ENCODE measurements around the gene USP9X.

USP9X gene

DNA sequence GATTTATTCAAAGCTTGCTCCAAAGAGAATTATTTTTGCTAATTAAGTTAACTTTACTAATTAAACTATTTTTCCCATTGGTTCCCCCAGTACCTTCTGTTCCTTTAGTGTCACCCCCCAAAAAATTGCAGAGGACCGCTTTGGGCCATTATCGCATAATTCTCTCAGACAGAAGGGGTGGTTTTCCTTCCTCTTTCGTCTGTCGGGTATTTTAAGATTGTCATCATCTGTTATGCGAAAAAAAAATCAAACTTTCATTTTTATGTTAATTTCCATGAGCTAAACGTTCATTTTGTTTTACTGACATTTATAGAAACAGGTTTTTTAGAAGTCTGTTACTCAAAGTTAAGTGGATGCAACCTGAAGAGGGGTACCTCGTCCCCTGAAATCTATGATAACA, 172.6 kb downstream of the USP9X start:
- no peak overlapping the region for H2AFZ ChIP-seq (ENCODE audit: low read depth)
- H3K27ac ChIP-seq = no peak overlapping the region
- H3K4me1 ChIP-seq (ENCODE audit: low read depth, poor library complexity, severe bottlenecking) = peaks cover 10% of the 10 kb centered on the region
- no peak overlapping the region for H3K4me2 ChIP-seq
- no peak overlapping the region for H3K4me3 ChIP-seq (IDR thresholded peaks at IDR 0.05; ENCODE audit: insufficient read depth, low read depth, low read length)
- no peak overlapping the region for H3K9ac ChIP-seq
- no peaks in the 10 kb centered on the region for H3K27me3 ChIP-seq (ENCODE audit: insufficient read depth, low read depth)
- no peaks in the 10 kb centered on the region for H3K36me3 ChIP-seq (ENCODE audit: insufficient read depth)
- no peaks in the 10 kb centered on the region for H3K79me2 ChIP-seq (ENCODE audit: insufficient read depth, low read depth)
- no peaks in the 10 kb centered on the region for H4K20me1 ChIP-seq (ENCODE audit: insufficient read depth)
- TF ChIP-seq, protein P1, sequence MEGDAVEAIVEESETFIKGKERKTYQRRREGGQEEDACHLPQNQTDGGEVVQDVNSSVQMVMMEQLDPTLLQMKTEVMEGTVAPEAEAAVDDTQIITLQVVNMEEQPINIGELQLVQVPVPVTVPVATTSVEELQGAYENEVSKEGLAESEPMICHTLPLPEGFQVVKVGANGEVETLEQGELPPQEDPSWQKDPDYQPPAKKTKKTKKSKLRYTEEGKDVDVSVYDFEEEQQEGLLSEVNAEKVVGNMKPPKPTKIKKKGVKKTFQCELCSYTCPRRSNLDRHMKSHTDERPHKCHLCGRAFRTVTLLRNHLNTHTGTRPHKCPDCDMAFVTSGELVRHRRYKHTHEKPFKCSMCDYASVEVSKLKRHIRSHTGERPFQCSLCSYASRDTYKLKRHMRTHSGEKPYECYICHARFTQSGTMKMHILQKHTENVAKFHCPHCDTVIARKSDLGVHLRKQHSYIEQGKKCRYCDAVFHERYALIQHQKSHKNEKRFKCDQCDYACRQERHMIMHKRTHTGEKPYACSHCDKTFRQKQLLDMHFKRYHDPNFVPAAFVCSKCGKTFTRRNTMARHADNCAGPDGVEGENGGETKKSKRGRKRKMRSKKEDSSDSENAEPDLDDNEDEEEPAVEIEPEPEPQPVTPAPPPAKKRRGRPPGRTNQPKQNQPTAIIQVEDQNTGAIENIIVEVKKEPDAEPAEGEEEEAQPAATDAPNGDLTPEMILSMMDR (conservative IDR thresholded peaks at IDR 0.05; ENCODE audit: low read depth, low read length) = no peak

DNA sequence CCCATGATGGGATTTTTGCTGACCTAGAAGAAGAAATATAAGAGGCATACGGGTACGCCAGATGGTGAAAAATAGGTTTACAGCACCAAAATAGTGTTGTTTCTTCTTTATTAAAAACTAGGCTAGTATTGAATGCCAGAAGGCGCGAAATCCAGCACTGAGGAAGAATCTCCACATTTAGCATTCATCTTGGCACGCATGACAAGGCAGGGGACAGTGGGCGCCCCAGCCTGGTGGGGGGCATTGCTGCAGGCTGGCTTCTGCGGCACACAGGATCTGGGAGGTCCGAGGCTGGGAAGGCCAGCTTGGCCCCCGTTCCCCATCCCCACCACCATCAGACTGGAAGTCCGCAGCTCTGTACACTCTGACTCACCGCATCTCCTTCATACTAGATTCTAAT, 173.0 kb downstream of the USP9X start:
- H3K27me3 ChIP-seq (ENCODE audit: insufficient read depth, low read depth) = no peaks in the 10 kb centered on the region
- H4K20me1 ChIP-seq (ENCODE audit: insufficient read depth) = no peaks in the 10 kb centered on the region
- H3K36me3 ChIP-seq (ENCODE audit: insufficient read depth) = no peaks in the 10 kb centered on the region
- H3K4me3 ChIP-seq (IDR thresholded peaks at IDR 0.05; ENCODE audit: insufficient read depth, low read depth, low read length) = no peak overlapping the region
- TF ChIP-seq, protein P1 (conservative IDR thresholded peaks at IDR 0.05; ENCODE audit: low read depth, low read length) = no peak
- H3K4me1 ChIP-seq (ENCODE audit: low read depth, poor library complexity, severe bottlenecking) = peaks cover 10% of the 10 kb centered on the region
- no peak overlapping the region for H3K4me2 ChIP-seq
- H3K9ac ChIP-seq = no peak overlapping the region
- H3K79me2 ChIP-seq (ENCODE audit: insufficient read depth, low read depth) = no peaks in the 10 kb centered on the region
- H2AFZ ChIP-seq (ENCODE audit: low read depth) = no peak overlapping the region
- H3K27ac ChIP-seq = no peak overlapping the region

DNA sequence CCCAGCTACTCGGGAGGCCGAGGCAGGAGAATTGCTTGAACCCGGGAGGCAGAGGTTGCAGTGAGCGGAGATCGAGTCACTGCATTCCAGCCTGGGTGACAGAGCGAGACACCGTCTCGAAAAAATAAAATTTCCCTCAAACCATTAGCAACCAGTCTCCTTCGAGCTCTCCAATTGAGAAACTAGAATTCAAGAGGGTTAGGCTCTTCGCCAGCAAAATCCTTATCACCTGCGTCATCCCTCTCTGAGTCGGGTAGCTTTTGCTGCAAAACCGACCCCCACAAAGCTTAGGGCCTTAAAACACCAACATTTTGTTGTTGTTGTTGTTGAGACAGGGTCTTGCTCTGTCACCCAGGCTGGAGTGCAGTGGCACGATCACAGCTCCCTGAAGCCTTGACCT, 173.6 kb downstream of the USP9X start:
- Histone ChIP-seq H3K79me2 (ENCODE audit: insufficient read depth, low read depth) (no peaks in the 10 kb centered on the region), H3K4me1 (ENCODE audit: low read depth, poor library complexity, severe bottlenecking) (peaks cover 10% of the 10 kb centered on the region), H3K9ac (no peak overlapping the region), H3K27ac (no peak overlapping the region), H4K20me1 (ENCODE audit: insufficient read depth) (no peaks in the 10 kb centered on the region), H2AFZ (ENCODE audit: low read depth) (no peak overlapping the region), H3K36me3 (ENCODE audit: insufficient read depth) (no peaks in the 10 kb centered on the region), H3K4me2 (no peak overlapping the region), H3K27me3 (ENCODE audit: insufficient read depth, low read depth) (no peaks in the 10 kb centered on the region), H3K4me3 (IDR thresholded peaks at IDR 0.05; ENCODE audit: insufficient read depth, low read depth, low read length) (no peak overlapping the region)
- TF ChIP-seq, protein P1 (conservative IDR thresholded peaks at IDR 0.05; ENCODE audit: low read depth, low read length) = no peak

DNA sequence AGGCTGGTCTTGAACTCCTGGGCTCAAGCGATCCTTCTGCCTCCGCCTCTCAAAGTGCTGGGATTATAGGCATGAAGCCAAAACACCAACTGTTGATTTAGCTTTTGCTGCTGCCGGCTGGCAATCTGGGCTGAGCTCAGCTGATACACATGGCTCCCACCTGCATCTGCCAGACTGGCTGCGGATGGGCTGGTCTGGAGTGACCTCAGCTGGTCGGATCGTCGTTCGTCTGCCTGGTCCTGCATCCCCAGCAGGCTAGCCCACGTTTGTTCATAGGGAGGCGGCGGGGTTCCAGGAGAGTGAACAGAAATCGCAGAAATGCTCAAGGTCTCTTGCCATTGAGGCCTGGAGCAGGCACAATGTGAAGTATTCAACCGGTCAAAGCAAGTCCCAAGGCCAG, 174.3 kb downstream of the USP9X start:
- Histone ChIP-seq H2AFZ (ENCODE audit: low read depth) (no peak overlapping the region), H3K9ac (no peak overlapping the region), H3K4me1 (ENCODE audit: low read depth, poor library complexity, severe bottlenecking) (peaks cover 10% of the 10 kb centered on the region), H4K20me1 (ENCODE audit: insufficient read depth) (no peaks in the 10 kb centered on the region), H3K27me3 (ENCODE audit: insufficient read depth, low read depth) (no peaks in the 10 kb centered on the region), H3K4me2 (no peak overlapping the region), H3K36me3 (ENCODE audit: insufficient read depth) (no peaks in the 10 kb centered on the region), H3K4me3 (IDR thresholded peaks at IDR 0.05; ENCODE audit: insufficient read depth, low read depth, low read length) (no peak overlapping the region), H3K27ac (no peak overlapping the region), H3K79me2 (ENCODE audit: insufficient read depth, low read depth) (no peaks in the 10 kb centered on the region)
- TF ChIP-seq, protein P1 (conservative IDR thresholded peaks at IDR 0.05; ENCODE audit: low read depth, low read length) = no peak

Measured in KMS-11 (cell line).